GM12878 (cell line): ENCODE measurements around the gene SNAPC2. TPM values are rescaled to one million over a fixed set of nuclear protein-coding genes. Genes with fewer than 3 reads are reported as not detected.

Experiments used
- ATAC-seq: fragments of 200-7000 bp; cut with Tn5 transposase; 3 replicates; pipeline ENCODE4 v1.9.1; 2020; ENCODE audit warnings: mild to moderate bottlenecking, moderate library complexity
- BruUV-seq: library from RNA; stranded (reverse); fragments of 400-500 nt; replicated peaks from 2 replicates; lab custom pipeline; 2021; lab: Mats Ljungman, UMichigan
- CTCF ChIA-PET: fragments of 300-600 bp; sonication (Branson Sonifier 250); formaldehyde crosslinking; extraction: SDS; loops from one replicate; lab custom pipeline; 2021; ENCODE audit warnings: inconsistent platforms; lab: Yijun Ruan, JAX
- POLR2A ChIA-PET: fragments of 350-600 bp; formaldehyde crosslinking; extraction: SDS; loops from one replicate; lab custom pipeline; 2021; ENCODE audit warnings: inconsistent platforms; lab: Charles Lee
- RAD21 ChIA-PET: fragments of 300-600 bp; sonication (Branson Sonifier 250); formaldehyde crosslinking; loops from one replicate; lab custom pipeline; 2023; ENCODE audit warnings: antibody characterized with exemption; ENCODE audit not compliant: unreplicated experiment; lab: Charles Lee
- SMC1A ChIA-PET: fragments of 300-600 bp; sonication (Branson Sonifier 250); formaldehyde crosslinking; loops from one replicate; lab custom pipeline; 2023; ENCODE audit not compliant: unreplicated experiment, uncharacterized antibody; lab: Charles Lee
- DNase-seq: peaks from one replicate; pipeline ENCODE4 v3.0.0-alpha.2; 2011; ENCODE audit warnings: low read depth, low spot score
- FAIRE-seq: peaks from 3 replicates; lab custom pipeline; 2011; peaks lifted over from hg19 to GRCh38; lab: Jason Lieb, UNC
- H2AFZ ChIP-seq: 2 replicates; pipeline ENCODE4 v1.6.0; 2011; ENCODE audit warnings: low read depth, low read length, control low read depth; ENCODE audit not compliant: control insufficient read depth
- H3K27ac ChIP-seq: 2 replicates; pipeline ENCODE4 v1.5.1; 2011; ENCODE audit warnings: control low read depth; ENCODE audit not compliant: control insufficient read depth, insufficient read depth
- H3K27me3 ChIP-seq, 2 experiments: replicated peaks in 1 of 2; 2 replicates each; pipeline versions ENCODE4 v1.6.0 to v1.6.1; 2011; ENCODE audit warnings: low read length in 1 of 2; ENCODE audit not compliant: control insufficient read depth in 2 of 2, insufficient read depth in 2 of 2
- H3K36me3 ChIP-seq, 2 experiments: 2 replicates each; pipeline ENCODE4 v1.5.1; 2011; ENCODE audit warnings: low read length in 1 of 2; ENCODE audit not compliant: control insufficient read depth in 2 of 2, insufficient read depth in 2 of 2
- H3K4me1 ChIP-seq: 2 replicates; pipeline ENCODE4 v1.6.1; 2011; ENCODE audit warnings: mild to moderate bottlenecking, low read length, moderate library complexity, mixed read lengths; ENCODE audit not compliant: control insufficient read depth, insufficient read depth
- H3K4me2 ChIP-seq: 2 replicates; pipeline ENCODE4 v1.6.0; 2011; ENCODE audit warnings: control low read depth; ENCODE audit not compliant: control insufficient read depth, insufficient read depth
- H3K4me3 ChIP-seq: fragments of 200-600 bp; sonication (generic); 2 replicates; pipeline ENCODE4 v1.5.1; 2016
- H3K79me2 ChIP-seq: 2 replicates; pipeline ENCODE4 v1.6.0; 2011; ENCODE audit warnings: low read length; ENCODE audit not compliant: control insufficient read depth, insufficient read depth
- H3K9ac ChIP-seq: 2 replicates; pipeline ENCODE4 v1.8.0; 2011; ENCODE audit warnings: low read length, control low read depth, mixed read lengths; ENCODE audit not compliant: control insufficient read depth, insufficient read depth
- H3K9me3 ChIP-seq: replicated peaks from 3 replicates; pipeline ENCODE4 v1.5.1; 2011; ENCODE audit warnings: mild to moderate bottlenecking, low read length; ENCODE audit not compliant: control insufficient read depth, insufficient read depth
- H4K20me1 ChIP-seq: 2 replicates; pipeline ENCODE4 v1.6.0; 2011; ENCODE audit not compliant: control insufficient read depth, insufficient read depth
- CUX1 ChIP-seq: IDR thresholded peaks from 2 replicates; pipeline ENCODE4 v1.6.1; 2012; ENCODE audit warnings: improper control_type of control experiment, low read depth, low read length; ENCODE audit not compliant: insufficient replicate concordance
- GATAD2B ChIP-seq: fragments of 450-650 bp; conservative IDR thresholded peaks from 2 replicates; pipeline ENCODE4 v1.6.1; 2017; ENCODE audit warnings: low read depth, mild to moderate bottlenecking, moderate library complexity
- POLR2A ChIP-seq: IDR thresholded peaks from 2 replicates; pipeline ENCODE4 v1.6.1; 2011; ENCODE audit warnings: low read depth, mild to moderate bottlenecking, low read length
- SKIL ChIP-seq: fragments of 450-650 bp; IDR thresholded peaks from 2 replicates; pipeline ENCODE4 v1.6.1; 2017; ENCODE audit warnings: mild to moderate bottlenecking, low read depth, inconsistent platforms; ENCODE audit not compliant: poor library complexity, severe bottlenecking
- TARDBP ChIP-seq: IDR thresholded peaks from 2 replicates; pipeline ENCODE4 v1.6.1; 2016; ENCODE audit warnings: borderline replicate concordance
- ZZZ3 ChIP-seq: IDR thresholded peaks from 2 replicates; pipeline ENCODE4 v1.6.1; 2011; ENCODE audit warnings: low read depth; ENCODE audit not compliant: control insufficient read depth, insufficient read length
- WGBS: methylation state at CpG from one replicate; pipeline ENCODE4 v1.1.6; 2016; ENCODE audit warnings: low lambda C conversion rate; ENCODE audit not compliant: insufficient replicate concordance, insufficient coverage; ENCODE audit errors: missing lambda C conversion rate; 5-methylcytosine and 5-hydroxymethylcytosine counted together
- in situ Hi-C: fragments of 300-500 bp; cut with MboI; formaldehyde crosslinking; loops from 9 replicates; pipeline ENCODE4 v1.14.3; 2018; ENCODE audit warnings: mixed read lengths
- intact Hi-C: fragments of 100-400 bp; cut with micrococcal nuclease; formaldehyde crosslinking; loops from one replicate; pipeline ENCODE4 v1.14.2; 2022; ENCODE audit not compliant: unreplicated experiment
- polyA plus RNA-seq, 11 experiments: library from polyadenylated mRNA; depleted of rRNA in 4 of 11; unstranded in 6 of 11; stranded (reverse) in 5 of 11; fragments of >200 nt; fragmentation: Nextera tagmentation in 4 of 11; fragmentation: Illumina TruSeq in 1 of 11; extraction: Ambion mirVana in 4 of 11; extraction: Trizol in 1 of 11; gene quantifications; 1 replicate in 1 of 11; 2 replicates in 10 of 11; pipeline versions ENCODE4 v1.2.1 to v1.2.3, GENCODE V29; 2011 to 2016; ENCODE audit warnings: inconsistent platforms in 2 of 11, missing spikeins in 2 of 11, low read depth in 1 of 11
- total RNA-seq, 4 experiments: library from RNA; depleted of rRNA in 3 of 4; stranded (reverse); fragments of >200 nt in 3 of 4; fragmentation: Illumina TruSeq in 1 of 4; extraction: Trizol in 1 of 4; gene quantifications; 2 replicates each; pipeline versions ENCODE4 v1.2.1 to v1.2.3, GENCODE V29; 2013 to 2021
- TF ChIP-seq, protein P1 (sequence below): IDR thresholded peaks from 2 replicates; pipeline ENCODE4 v1.6.1; 2011; ENCODE audit warnings: borderline replicate concordance, low read depth, mild to moderate bottlenecking, moderate library complexity, low read length; ENCODE audit not compliant: insufficient read depth, poor library complexity, severe bottlenecking

SNAPC2 gene
- total and polyA plus RNA-seq, 10 of the 15 experiments (the other 5 are each of a cell fraction or from before 2014, with no cell fraction given) = 0.19 to 20.8 (median 12.6) TPM

- no peak overlapping the region for H3K27ac ChIP-seq
- peak overlapping the region; percentile 38; the same call in 1 of the 2 replicates for H3K4me2 ChIP-seq
- no peak for ATAC-seq
- FAIRE-seq = no peak
- ChIA-PET POLR2A (interaction anchor here (0.6 kb wide), 1 partner anchor 364 kb away, joined by 4 read pairs; no protein-coding TSS in a partner anchor), CTCF (no interaction called here), RAD21 (no interaction called here), SMC1A (no interaction called here)
- H3K36me3 ChIP-seq = peaks cover 0 to 5% of the 10 kb centered on the region in 2 experiments; a peak in 2 of 4 replicates
- peaks cover 14% of the 10 kb centered on the region for H3K4me1 ChIP-seq
- H4K20me1 ChIP-seq = peaks cover 9% of the 10 kb centered on the region; the same call in 1 of the 2 replicates
- peaks cover 36% of the 10 kb centered on the region for H3K79me2 ChIP-seq
- DNase-seq = no peak
- no TSS peak for BruUV-seq
- WGBS = 94% methylated on average over 8 of the region's 10 CpGs
- no peaks in the 10 kb centered on the region for H3K27me3 ChIP-seq
- H3K4me3 ChIP-seq = no peak overlapping the region
- H2AFZ ChIP-seq = no peak overlapping the region
- intact Hi-C loops = loop anchor here (10.0 kb wide), 1 partner anchor 221 kb away; the partner anchor contains the start of gene TRAPPC5
- H3K9me3 ChIP-seq = no peaks in the 10 kb centered on the region
- TF ChIP-seq SKIL (no peak), POLR2A (peak; percentile 18; the same call in 1 of the 2 replicates)
- in situ Hi-C loops = no loop called here
- no peak overlapping the region for H3K9ac ChIP-seq
These were observed 14.3 kb upstream of the SNAPC2 start for GRCh38 chr19:7905859-7906258.

DNA sequence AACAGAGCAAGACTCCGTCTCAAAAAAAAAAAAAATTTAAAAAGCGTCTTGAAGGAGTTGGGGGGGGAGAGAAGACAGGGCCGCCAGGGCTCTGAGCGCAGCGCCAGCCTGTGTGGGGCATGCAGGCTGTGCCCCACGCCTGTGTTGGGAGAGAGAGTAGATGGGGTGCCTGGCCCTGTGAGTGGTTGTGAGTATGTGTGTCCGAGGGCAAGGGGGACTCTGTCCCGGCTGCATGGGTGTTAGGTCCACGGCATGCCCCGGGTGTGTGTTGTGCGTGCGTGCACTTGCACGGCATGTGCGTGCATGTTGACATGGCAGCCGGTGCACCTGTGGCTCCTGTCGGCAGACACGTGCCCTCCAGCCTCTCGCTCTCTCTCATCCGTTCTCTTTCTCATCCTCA is 13.0 kb upstream of the SNAPC2 start:
- no TSS peak for BruUV-seq
- H3K4me2 ChIP-seq = no peak overlapping the region
- POLR2A ChIA-PET = no interaction called here
- TF ChIP-seq TARDBP (no peak), POLR2A (peak; percentile 48), GATAD2B (no peak), CUX1 (no peak), ZZZ3 (no peak)
- TF ChIP-seq, protein P1, sequence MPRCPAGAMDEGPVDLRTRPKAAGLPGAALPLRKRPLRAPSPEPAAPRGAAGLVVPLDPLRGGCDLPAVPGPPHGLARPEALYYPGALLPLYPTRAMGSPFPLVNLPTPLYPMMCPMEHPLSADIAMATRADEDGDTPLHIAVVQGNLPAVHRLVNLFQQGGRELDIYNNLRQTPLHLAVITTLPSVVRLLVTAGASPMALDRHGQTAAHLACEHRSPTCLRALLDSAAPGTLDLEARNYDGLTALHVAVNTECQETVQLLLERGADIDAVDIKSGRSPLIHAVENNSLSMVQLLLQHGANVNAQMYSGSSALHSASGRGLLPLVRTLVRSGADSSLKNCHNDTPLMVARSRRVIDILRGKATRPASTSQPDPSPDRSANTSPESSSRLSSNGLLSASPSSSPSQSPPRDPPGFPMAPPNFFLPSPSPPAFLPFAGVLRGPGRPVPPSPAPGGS = peak; percentile 96

More for the DNA sequence above, 13.0 kb upstream of the SNAPC2 start:
- H4K20me1 ChIP-seq = peaks cover 9% of the 10 kb centered on the region; the same call in 1 of the 2 replicates
- H3K9me3 ChIP-seq = no peaks in the 10 kb centered on the region
- peaks cover 14% of the 10 kb centered on the region for H3K4me1 ChIP-seq
- no peak overlapping the region for H2AFZ ChIP-seq
- ATAC-seq = no peak
- ChIA-PET RAD21 (no interaction called here), SMC1A (no interaction called here), CTCF (interaction anchor here (0.7 kb wide), 1 partner anchor 10 kb away, joined by 3 read pairs; no protein-coding TSS in a partner anchor)
- no peak overlapping the region for H3K4me3 ChIP-seq
- peaks cover 36% of the 10 kb centered on the region for H3K79me2 ChIP-seq
- WGBS = 86% methylated on average over 14 of the region's 19 CpGs
- intact Hi-C loops (loop anchor here (10.0 kb wide), 1 partner anchor 222 kb away; the partner anchor contains the start of gene TRAPPC5), in situ Hi-C loops (no loop called here)
- no peaks in the 10 kb centered on the region for H3K27me3 ChIP-seq
- FAIRE-seq = no peak
- no peak for DNase-seq
- H3K9ac ChIP-seq = no peak overlapping the region
- no peak overlapping the region for H3K27ac ChIP-seq
- H3K36me3 ChIP-seq = peaks cover 0 to 11% of the 10 kb centered on the region in 2 experiments; a peak in 3 of 4 replicates
